Chondrocyte (in vitro differentiated cells): ENCODE data around the gene MTG2. TPM values are rescaled to one million over a fixed set of nuclear protein-coding genes. Genes with fewer than 3 reads are reported as not detected.

ENCODE experiments used
- DNase-seq: peaks from one replicate; pipeline ENCODE4 v3.0.0; 2021; ENCODE audit warnings: mixed read lengths, low spot score
- H3K27ac Mint-ChIP-seq: one replicate; pipeline ENCODE4 v1.8.0; 2021; ENCODE audit warnings: mild to moderate bottlenecking, moderate library complexity, mixed read lengths; ENCODE audit not compliant: unreplicated experiment
- H3K27me3 Mint-ChIP-seq: 2 replicates; pipeline ENCODE4 v1.8.0; 2021; ENCODE audit warnings: low read depth, mixed read lengths
- H3K36me3 Mint-ChIP-seq: 2 replicates; pipeline ENCODE4 v1.8.0; 2021; ENCODE audit warnings: low read depth, mixed read lengths
- H3K4me1 Mint-ChIP-seq: 2 replicates; pipeline ENCODE4 v1.8.0; 2021; ENCODE audit warnings: low read depth, mild to moderate bottlenecking, mixed read lengths
- H3K4me3 Mint-ChIP-seq: one replicate; pipeline ENCODE4 v1.8.0; 2021; ENCODE audit warnings: mild to moderate bottlenecking, moderate library complexity, mixed read lengths; ENCODE audit not compliant: unreplicated experiment
- H3K9me3 Mint-ChIP-seq: 2 replicates; pipeline ENCODE4 v1.8.0; 2021; ENCODE audit warnings: low read depth, mixed read lengths
- CTCF ChIP-seq: fragments of 200-600 bp; sonication (generic); IDR thresholded peaks from 2 replicates; pipeline ENCODE4 v1.5.0; 2021; ENCODE audit warnings: antibody characterized with exemption, mild to moderate bottlenecking, moderate library complexity
- total RNA-seq: library from RNA; stranded (reverse); gene quantifications from 3 replicates; pipeline ENCODE4 v1.2.1, GENCODE V29; 2021

The MTG2 gene
- total RNA-seq, 1 donor from 2014 or later, result 22.3 TPM

- no peak for TF ChIP-seq CTCF
- no peak for DNase-seq
- Mint-ChIP-seq H3K4me1 (peaks cover 10% of the 10 kb centered on the region), H3K27ac (no peak overlapping the region), H3K27me3 (peaks cover 40% of the 10 kb centered on the region), H3K4me3 (no peak overlapping the region), H3K36me3 (no peaks in the 10 kb centered on the region), H3K9me3 (no peaks in the 10 kb centered on the region)
Measured at GRCh38 chr20:62216636-62217566, 34.1 kb downstream of the MTG2 start.

- Mint-ChIP-seq H3K27me3 (peaks cover 42% of the 10 kb centered on the region), H3K4me1 (peaks cover 7% of the 10 kb centered on the region), H3K36me3 (no peaks in the 10 kb centered on the region), H3K27ac (no peak overlapping the region), H3K9me3 (no peaks in the 10 kb centered on the region), H3K4me3 (no peak overlapping the region)
- no peak for TF ChIP-seq CTCF
- DNase-seq, result no peak
Measured at GRCh38 chr20:62217913-62218773, 35.3 kb downstream of the MTG2 start.

- no peak for TF ChIP-seq CTCF
- Mint-ChIP-seq H3K9me3 (no peaks in the 10 kb centered on the region), H3K27me3 (peaks cover 44% of the 10 kb centered on the region), H3K36me3 (no peaks in the 10 kb centered on the region), H3K27ac (no peak overlapping the region), H3K4me1 (peaks cover 7% of the 10 kb centered on the region), H3K4me3 (peak overlapping the region; percentile 19)
- no peak for DNase-seq
Measured at GRCh38 chr20:62219101-62219991, 36.5 kb downstream of the MTG2 start.

- H3K27me3 Mint-ChIP-seq, result peaks cover 47% of the 10 kb centered on the region
- peaks cover 7% of the 10 kb centered on the region for H3K4me1 Mint-ChIP-seq
- H3K4me3 Mint-ChIP-seq, result peak within 1 kb of the TSS; percentile 19
- no peak for DNase-seq
- H3K27ac Mint-ChIP-seq, result no peak within 1 kb of the TSS
- TF ChIP-seq CTCF, result no peak
- H3K36me3 Mint-ChIP-seq, result no peaks in the 10 kb centered on the region
- H3K9me3 Mint-ChIP-seq, result no peaks in the 10 kb centered on the region
Measured at GRCh38 chr20:62219992-62220665, 37.3 kb downstream of the MTG2 start, which contains the start of gene HRH3. HRH3 (minus strand) TSS chr20:62220278; CDS start chr20:62219970, 308 bp downstream.
